Measurements from ENCODE around the gene PAQR9.

The PAQR9 gene

GRCh38 chr3:142987707-142988106 is 24.2 kb upstream of the PAQR9 start:
- H3K27me3 ChIP-seq (ENCODE audit: insufficient read depth, low read length), result peaks cover 3% of the 10 kb centered on the region; the same call in 1 of the 2 replicates
- H4K20me1 ChIP-seq (ENCODE audit: insufficient read depth, low read length), result no peaks in the 10 kb centered on the region
- no peaks in the 10 kb centered on the region for H3F3A ChIP-seq (ENCODE audit: insufficient read depth, low read length)
- no peak overlapping the region for H3K9ac ChIP-seq (ENCODE audit: low read length)
- no peak overlapping the region for H3K4me2 ChIP-seq (ENCODE audit: low read length)
- no peaks in the 10 kb centered on the region for H3K9me3 ChIP-seq (ENCODE audit: low read length)
- no peaks in the 10 kb centered on the region for H3K79me2 ChIP-seq (ENCODE audit: insufficient read depth, low read length)
- no peak for TF ChIP-seq CTCF (IDR thresholded peaks at IDR 0.05; ENCODE audit: low read length)
- H3K27ac ChIP-seq (ENCODE audit: low read depth, low read length, poor library complexity, severe bottlenecking), result no peak overlapping the region
- H3K9me2 ChIP-seq (ENCODE audit: low read depth, low read length), result no peaks in the 10 kb centered on the region
- H3K4me1 ChIP-seq (ENCODE audit: insufficient read depth, low read length, severe bottlenecking), result no peaks in the 10 kb centered on the region
- no peak overlapping the region for H2AFZ ChIP-seq (ENCODE audit: low read length)
- no peaks in the 10 kb centered on the region for H3K36me3 ChIP-seq (ENCODE audit: insufficient read depth, low read length)
- H3K4me3 ChIP-seq (ENCODE audit: low read depth, low read length, poor library complexity, severe bottlenecking), result no peak overlapping the region

- H3K9me2 ChIP-seq (ENCODE audit: low read depth, low read length), result no peaks in the 10 kb centered on the region
- H2AFZ ChIP-seq (ENCODE audit: low read length), result no peak overlapping the region
- H3K9ac ChIP-seq (ENCODE audit: low read length), result no peak overlapping the region
- H3K79me2 ChIP-seq (ENCODE audit: insufficient read depth, low read length), result no peaks in the 10 kb centered on the region
- H4K20me1 ChIP-seq (ENCODE audit: insufficient read depth, low read length), result no peaks in the 10 kb centered on the region
- H3F3A ChIP-seq (ENCODE audit: insufficient read depth, low read length), result no peaks in the 10 kb centered on the region
- no peaks in the 10 kb centered on the region for H3K36me3 ChIP-seq (ENCODE audit: insufficient read depth, low read length)
- H3K27ac ChIP-seq (ENCODE audit: low read depth, low read length, poor library complexity, severe bottlenecking), result no peak overlapping the region
- no peak for TF ChIP-seq EZH2 (IDR thresholded peaks at IDR 0.05; ENCODE audit: borderline replicate concordance, low read length)
- TF ChIP-seq CTCF (IDR thresholded peaks at IDR 0.05; ENCODE audit: low read length), result peak; percentile 83
- no peak overlapping the region for H3K4me3 ChIP-seq (ENCODE audit: low read depth, low read length, poor library complexity, severe bottlenecking)
- no peaks in the 10 kb centered on the region for H3K9me3 ChIP-seq (ENCODE audit: low read length)
- peaks cover 3% of the 10 kb centered on the region; the same call in 1 of the 2 replicates for H3K27me3 ChIP-seq (ENCODE audit: insufficient read depth, low read length)
- no peaks in the 10 kb centered on the region for H3K4me1 ChIP-seq (ENCODE audit: insufficient read depth, low read length, severe bottlenecking)
- no peak overlapping the region for H3K4me2 ChIP-seq (ENCODE audit: low read length)
Measured at GRCh38 chr3:142987080-142987700, 23.7 kb upstream of the PAQR9 start.

GRCh38 chr3:142984255-142984654 is 20.8 kb upstream of the PAQR9 start:
- Histone ChIP-seq H2AFZ (ENCODE audit: low read length) (no peak overlapping the region), H3K27me3 (ENCODE audit: insufficient read depth, low read length) (no peaks in the 10 kb centered on the region)

More at GRCh38 chr3:142984255-142984654, 20.8 kb upstream of the PAQR9 start:
- no peak overlapping the region for H3K4me3 ChIP-seq (ENCODE audit: low read depth, low read length, poor library complexity, severe bottlenecking)
- H3F3A ChIP-seq (ENCODE audit: insufficient read depth, low read length), result no peaks in the 10 kb centered on the region
- H3K27ac ChIP-seq (ENCODE audit: low read depth, low read length, poor library complexity, severe bottlenecking), result no peak overlapping the region
- no peaks in the 10 kb centered on the region for H4K20me1 ChIP-seq (ENCODE audit: insufficient read depth, low read length)
- H3K36me3 ChIP-seq (ENCODE audit: insufficient read depth, low read length), result no peaks in the 10 kb centered on the region
- no peaks in the 10 kb centered on the region for H3K9me3 ChIP-seq (ENCODE audit: low read length)
- H3K9ac ChIP-seq (ENCODE audit: low read length), result no peak overlapping the region
- no peaks in the 10 kb centered on the region for H3K79me2 ChIP-seq (ENCODE audit: insufficient read depth, low read length)
- H3K4me2 ChIP-seq (ENCODE audit: low read length), result no peak overlapping the region
- no peaks in the 10 kb centered on the region for H3K9me2 ChIP-seq (ENCODE audit: low read depth, low read length)
- H3K4me1 ChIP-seq (ENCODE audit: insufficient read depth, low read length, severe bottlenecking), result no peaks in the 10 kb centered on the region
- TF ChIP-seq CTCF (IDR thresholded peaks at IDR 0.05; ENCODE audit: low read length), result no peak
- no peak for TF ChIP-seq EZH2 (IDR thresholded peaks at IDR 0.05; ENCODE audit: borderline replicate concordance, low read length)
